HepG2 (cell line): ENCODE data around the gene CATSPERD. TPM values are rescaled to one million over a fixed set of nuclear protein-coding genes. Genes with fewer than 3 reads are reported as not detected.
A peak's percentile ranks its signal among the peaks of the same experiment; 100 is the strongest.

Experiments used
- CEBPB ChIP-seq: IDR thresholded peaks from 2 replicates; pipeline ENCODE4 v1.6.1; 2011; ENCODE audit warnings: low read depth, low read length, improper control_type of control experiment, borderline replicate concordance
- CTCF ChIP-seq: sonication (generic); formaldehyde crosslinking; IDR thresholded peaks from 2 replicates; pipeline ENCODE4 v1.5.0; 2020; ENCODE audit warnings: mild to moderate bottlenecking, missing genetic modification reagents, moderate library complexity
- DMAP1 ChIP-seq: IDR thresholded peaks from 2 replicates; pipeline ENCODE4 v1.6.1; 2016
- DZIP1 ChIP-seq: sonication (generic); formaldehyde crosslinking; IDR thresholded peaks from 2 replicates; pipeline ENCODE4 v1.5.0; 2020; ENCODE audit warnings: mild to moderate bottlenecking, missing genetic modification reagents
- PCBP1 ChIP-seq: fragments of 200-400 bp; formaldehyde crosslinking; IDR thresholded peaks from 2 replicates; pipeline ENCODE4 v1.6.1; 2017; ENCODE audit warnings: mild to moderate bottlenecking, low read depth, low read length, borderline replicate concordance
- PTBP1 ChIP-seq: fragments of 200-400 bp; formaldehyde crosslinking; IDR thresholded peaks from 2 replicates; pipeline ENCODE4 v1.6.1; 2018; ENCODE audit warnings: low read length, low read depth; ENCODE audit not compliant: poor library complexity, severe bottlenecking
- WIZ ChIP-seq: sonication (generic); formaldehyde crosslinking; IDR thresholded peaks from 2 replicates; pipeline ENCODE4 v1.5.1; 2020; ENCODE audit warnings: mild to moderate bottlenecking, missing genetic modification reagents
- ZBTB2 ChIP-seq: sonication (generic); formaldehyde crosslinking; IDR thresholded peaks from 2 replicates; pipeline ENCODE4 v1.8.0; 2022; ENCODE audit warnings: low read depth, missing genetic modification reagents
- ZC3H4 ChIP-seq: sonication (generic); formaldehyde crosslinking; IDR thresholded peaks from 2 replicates; pipeline ENCODE4 v1.4.0; 2020; ENCODE audit warnings: missing genetic modification reagents, borderline replicate concordance
- ZFP36 ChIP-seq: fragments of 150-350 bp; IDR thresholded peaks from 2 replicates; pipeline ENCODE4 v1.6.1; 2018; ENCODE audit warnings: borderline replicate concordance, low read length, low read depth; ENCODE audit not compliant: partially characterized antibody
- ZNF446 ChIP-seq: sonication (generic); formaldehyde crosslinking; IDR thresholded peaks from 2 replicates; pipeline ENCODE4 v1.5.0; 2020; ENCODE audit warnings: mild to moderate bottlenecking, missing genetic modification reagents
- ZNF556 ChIP-seq: sonication (generic); formaldehyde crosslinking; IDR thresholded peaks from 2 replicates; pipeline ENCODE4 v1.4.0; 2020; ENCODE audit warnings: mild to moderate bottlenecking, missing genetic modification reagents, borderline replicate concordance
- ZNF616 ChIP-seq: sonication (generic); formaldehyde crosslinking; IDR thresholded peaks from 2 replicates; pipeline ENCODE4 v1.5.0; 2020; ENCODE audit warnings: low read depth, mild to moderate bottlenecking, missing genetic modification reagents
- polyA plus RNA-seq, 8 experiments: library from polyadenylated mRNA; depleted of rRNA in 3 of 8; stranded (reverse) in 7 of 8; unstranded in 1 of 8; fragments of >200 nt; fragmentation: Illumina TruSeq in 4 of 8; extraction: Trizol in 4 of 8; gene quantifications; 2 replicates each; pipeline versions ENCODE4 v1.2.1 to v1.2.3, GENCODE V29; 2011 to 2016; ENCODE audit warnings: low read depth in 4 of 8, missing spikeins in 1 of 8, mixed read lengths in 1 of 8; ENCODE audit not compliant: insufficient read depth in 1 of 8
- total RNA-seq, 5 experiments: library from RNA; depleted of rRNA; stranded (reverse); fragments of >200 nt; fragmentation: Illumina TruSeq; extraction: Trizol; gene quantifications; 2 replicates each; pipeline ENCODE4 v1.2.3, GENCODE V29; 2016; ENCODE audit warnings: low read depth in 1 of 5
- TF ChIP-seq, protein P1 (sequence below): sonication (generic); formaldehyde crosslinking; IDR thresholded peaks from 2 replicates; pipeline ENCODE4 v1.4.0; 2020; ENCODE audit warnings: mild to moderate bottlenecking, missing genetic modification reagents

Gene CATSPERD
- total and polyA plus RNA-seq, 2 of the 13 experiments (the other 11 are each of a cell fraction or from before 2014, with no cell fraction given), result 0.04 TPM; not detected in 1

- TF ChIP-seq PTBP1 (no peak), CEBPB (no peak), WIZ (CRISPR knock-in tag) (no peak), CTCF (CRISPR knock-in tag) (peak; percentile 99), DZIP1 (CRISPR knock-in tag) (no peak), ZBTB2 (0 out of 2 replicates have a peak, but pooled peaks have one; percentile 28), ZFP36 (peak; percentile 97), ZNF446 (CRISPR knock-in tag) (no peak), DMAP1 (CRISPR knock-in tag) (no peak; the same call in 1 of the 2 replicates), ZC3H4 (no peak), ZNF616 (CRISPR knock-in tag) (peak; percentile 31; the same call in 1 of the 2 replicates), PCBP1 (0 out of 2 replicates have a peak, but pooled peaks have one; percentile 43), ZNF556 (CRISPR knock-in tag) (no peak)
- TF ChIP-seq, protein P1, sequence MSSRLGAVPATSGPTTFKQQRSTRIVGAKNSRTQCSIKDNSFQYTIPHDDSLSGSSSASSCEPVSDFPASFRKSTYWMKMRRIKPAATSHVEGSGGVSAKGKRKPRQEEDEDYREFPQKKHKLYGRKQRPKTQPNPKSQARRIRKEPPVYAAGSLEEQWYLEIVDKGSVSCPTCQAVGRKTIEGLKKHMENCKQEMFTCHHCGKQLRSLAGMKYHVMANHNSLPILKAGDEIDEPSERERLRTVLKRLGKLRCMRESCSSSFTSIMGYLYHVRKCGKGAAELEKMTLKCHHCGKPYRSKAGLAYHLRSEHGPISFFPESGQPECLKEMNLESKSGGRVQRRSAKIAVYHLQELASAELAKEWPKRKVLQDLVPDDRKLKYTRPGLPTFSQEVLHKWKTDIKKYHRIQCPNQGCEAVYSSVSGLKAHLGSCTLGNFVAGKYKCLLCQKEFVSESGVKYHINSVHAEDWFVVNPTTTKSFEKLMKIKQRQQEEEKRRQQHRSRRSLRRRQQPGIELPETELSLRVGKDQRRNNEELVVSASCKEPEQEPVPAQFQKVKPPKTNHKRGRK (CRISPR knock-in tag), result no peak
Observed at GRCh38 chr19:5686647-5687359, 33.6 kb upstream of the CATSPERD start (continued).
